ENCODE measurements around the gene SMO.

DNA sequence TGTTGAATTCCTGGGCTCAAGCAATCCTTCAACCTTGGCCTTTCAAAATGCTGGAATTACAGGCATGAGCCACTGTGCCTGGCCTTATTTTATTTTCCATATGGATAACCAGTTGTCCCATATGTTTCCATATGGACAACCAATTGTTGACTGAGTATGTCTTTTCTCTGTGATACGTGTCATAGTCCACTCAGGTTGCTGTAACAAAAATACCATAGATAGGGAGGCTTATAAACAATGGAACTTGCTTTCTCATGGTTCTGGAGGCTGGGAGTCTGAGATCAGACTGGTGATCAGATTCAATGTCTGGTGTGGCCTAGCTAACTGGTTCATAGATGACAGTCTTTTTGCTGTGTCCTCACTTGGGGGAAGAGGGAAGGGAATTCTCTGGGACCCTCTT lies 55.8 kb downstream of the SMO start:
- TF ChIP-seq CTCF (IDR thresholded peaks at IDR 0.05) (no peak), POLR2A (IDR thresholded peaks at IDR 0.05) (no peak), POLR2AphosphoS5 (IDR thresholded peaks at IDR 0.05) (no peak), EP300 (IDR thresholded peaks at IDR 0.05) (no peak)
